ENCODE data around the gene TXN2. TPM values are rescaled to one million over a fixed set of nuclear protein-coding genes. Genes with fewer than 3 reads are reported as not detected.

TXN2 gene
- total RNA-seq, 1 donor = 17.4 TPM

DNA sequence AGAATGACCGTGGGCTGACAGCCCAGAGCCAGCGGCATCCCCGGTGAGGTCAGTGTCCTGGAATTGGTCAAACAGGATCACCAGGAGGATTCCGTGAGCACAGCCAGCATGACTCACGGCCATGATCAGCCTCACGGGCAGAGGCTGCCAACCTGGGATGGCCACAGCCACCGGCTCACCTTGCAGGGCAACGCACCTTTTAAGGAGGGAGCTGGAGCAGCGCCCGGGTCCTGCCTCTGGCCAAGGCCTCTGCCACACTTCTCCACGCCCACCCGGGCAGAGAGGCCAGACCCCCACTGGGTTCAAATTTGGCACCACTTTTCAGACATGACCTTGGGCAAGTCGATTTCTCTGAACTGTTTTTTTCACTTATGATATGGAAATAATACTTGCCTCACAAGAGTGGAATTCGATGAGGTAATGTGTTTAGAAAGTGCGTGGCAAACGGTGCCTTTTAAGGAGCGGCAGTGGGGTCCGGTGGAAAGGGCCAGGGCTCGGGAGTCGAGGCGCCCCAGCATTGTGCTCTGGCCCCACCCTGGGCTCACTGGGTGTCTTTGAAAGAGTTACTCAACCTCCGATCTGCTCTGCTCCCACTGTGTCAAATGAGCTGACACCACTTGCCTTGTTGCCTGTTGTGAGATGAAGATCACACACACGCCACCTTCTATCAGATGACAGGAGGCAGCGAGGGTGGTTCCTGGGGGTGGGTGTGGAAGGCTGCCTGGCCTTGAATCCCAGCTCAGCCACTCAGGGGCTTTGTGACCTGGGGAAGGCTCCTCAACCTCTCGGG lies 16.0 kb downstream of the TXN2 start:
- TF ChIP-seq, protein P1, sequence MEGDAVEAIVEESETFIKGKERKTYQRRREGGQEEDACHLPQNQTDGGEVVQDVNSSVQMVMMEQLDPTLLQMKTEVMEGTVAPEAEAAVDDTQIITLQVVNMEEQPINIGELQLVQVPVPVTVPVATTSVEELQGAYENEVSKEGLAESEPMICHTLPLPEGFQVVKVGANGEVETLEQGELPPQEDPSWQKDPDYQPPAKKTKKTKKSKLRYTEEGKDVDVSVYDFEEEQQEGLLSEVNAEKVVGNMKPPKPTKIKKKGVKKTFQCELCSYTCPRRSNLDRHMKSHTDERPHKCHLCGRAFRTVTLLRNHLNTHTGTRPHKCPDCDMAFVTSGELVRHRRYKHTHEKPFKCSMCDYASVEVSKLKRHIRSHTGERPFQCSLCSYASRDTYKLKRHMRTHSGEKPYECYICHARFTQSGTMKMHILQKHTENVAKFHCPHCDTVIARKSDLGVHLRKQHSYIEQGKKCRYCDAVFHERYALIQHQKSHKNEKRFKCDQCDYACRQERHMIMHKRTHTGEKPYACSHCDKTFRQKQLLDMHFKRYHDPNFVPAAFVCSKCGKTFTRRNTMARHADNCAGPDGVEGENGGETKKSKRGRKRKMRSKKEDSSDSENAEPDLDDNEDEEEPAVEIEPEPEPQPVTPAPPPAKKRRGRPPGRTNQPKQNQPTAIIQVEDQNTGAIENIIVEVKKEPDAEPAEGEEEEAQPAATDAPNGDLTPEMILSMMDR (IDR thresholded peaks at IDR 0.05; ENCODE audit: extremely low read depth, low read depth, low read length) = no peak
- no peaks in the 10 kb centered on the region for H3K9me3 ChIP-seq (ENCODE audit: low read depth, low read length)
- H3K4me1 ChIP-seq (ENCODE audit: insufficient read depth, low read length) = peaks cover 61% of the 10 kb centered on the region
- no peaks in the 10 kb centered on the region for H4K20me1 ChIP-seq (ENCODE audit: insufficient read depth, low read length)
- H3K27me3 ChIP-seq (ENCODE audit: insufficient read depth, low read length) = no peaks in the 10 kb centered on the region
- peaks cover 14% of the 10 kb centered on the region for H3K79me2 ChIP-seq (ENCODE audit: insufficient read depth, low read length)
- DNase-seq (ENCODE audit: insufficient read length, low spot score, missing footprints) = peak; percentile 97
- H3K36me3 ChIP-seq (ENCODE audit: insufficient read depth, low read length) = no peaks in the 10 kb centered on the region
- H3K4me3 ChIP-seq (ENCODE audit: insufficient read depth, low read length) = peak overlapping the region; percentile 8
- peak overlapping the region; percentile 98 for H3K27ac ChIP-seq (ENCODE audit: low read depth, low read length)
- H3K4me2 ChIP-seq (ENCODE audit: insufficient read depth, low read length) = peak overlapping the region; percentile 24
- no peak overlapping the region for H2AFZ ChIP-seq (ENCODE audit: low read length)

DNA sequence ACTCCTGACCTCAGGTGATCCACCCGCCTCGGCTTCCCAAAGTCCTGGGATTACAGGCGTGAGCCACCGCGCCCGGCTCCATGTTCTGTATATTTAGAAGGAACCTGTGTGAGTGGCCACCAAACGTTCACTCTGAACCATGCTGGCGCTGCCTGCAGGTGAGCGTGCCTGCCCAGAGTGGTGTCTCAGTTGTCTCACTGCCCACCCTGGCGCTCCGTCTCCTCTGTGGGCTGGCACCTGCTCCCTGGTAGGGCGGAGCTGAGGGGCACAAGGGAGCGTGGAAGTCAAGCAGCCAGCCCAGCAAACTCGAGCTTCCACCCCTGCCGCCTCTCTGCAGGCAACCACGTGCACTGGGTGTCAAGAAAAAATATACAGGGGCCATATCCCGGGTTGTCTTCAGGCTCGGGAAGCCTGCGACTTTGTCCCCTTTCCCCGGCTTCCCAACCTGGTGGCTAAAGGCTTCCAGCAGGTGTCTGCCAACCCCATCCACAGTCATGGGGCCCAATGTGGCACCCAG lies 16.7 kb downstream of the TXN2 start:
- no peaks in the 10 kb centered on the region for H4K20me1 ChIP-seq (ENCODE audit: insufficient read depth, low read length)
- H3K4me1 ChIP-seq (ENCODE audit: insufficient read depth, low read length) = peaks cover 56% of the 10 kb centered on the region
- no peak overlapping the region for H2AFZ ChIP-seq (ENCODE audit: low read length)
- DNase-seq (ENCODE audit: insufficient read length, low spot score, missing footprints) = no peak
- H3K4me2 ChIP-seq (ENCODE audit: insufficient read depth, low read length) = peak overlapping the region; percentile 24
- no peaks in the 10 kb centered on the region for H3K36me3 ChIP-seq (ENCODE audit: insufficient read depth, low read length)
- H3K27me3 ChIP-seq (ENCODE audit: insufficient read depth, low read length) = no peaks in the 10 kb centered on the region
- H3K9me3 ChIP-seq (ENCODE audit: low read depth, low read length) = no peaks in the 10 kb centered on the region
- H3K79me2 ChIP-seq (ENCODE audit: insufficient read depth, low read length) = peaks cover 11% of the 10 kb centered on the region
- TF ChIP-seq, protein P1 (IDR thresholded peaks at IDR 0.05; ENCODE audit: extremely low read depth, low read depth, low read length) = no peak
- peak overlapping the region; percentile 98 for H3K27ac ChIP-seq (ENCODE audit: low read depth, low read length)
- no peak overlapping the region for H3K4me3 ChIP-seq (ENCODE audit: insufficient read depth, low read length)

DNA sequence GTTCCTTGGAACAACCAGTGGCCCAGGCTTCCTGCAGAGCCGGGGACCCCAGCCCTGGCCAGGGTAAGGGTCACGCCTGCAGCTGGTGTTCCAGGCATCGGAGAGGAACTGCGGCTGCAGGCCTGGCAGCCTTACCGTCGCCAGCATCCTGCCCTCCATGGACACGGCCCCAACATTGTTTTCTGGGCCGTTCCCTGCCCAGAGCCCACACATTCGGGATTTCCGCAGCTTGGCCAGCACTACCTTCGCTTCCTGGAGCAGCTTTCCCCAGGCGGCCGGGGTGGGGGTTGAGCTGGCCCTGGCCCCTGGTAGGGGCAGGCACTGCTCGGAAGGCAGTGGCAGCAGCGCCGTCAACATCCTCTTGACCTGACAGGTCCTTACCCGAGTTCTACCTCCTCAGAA lies 17.7 kb downstream of the TXN2 start:
- Histone ChIP-seq H3K27me3 (ENCODE audit: insufficient read depth, low read length) (no peaks in the 10 kb centered on the region), H3K36me3 (ENCODE audit: insufficient read depth, low read length) (no peaks in the 10 kb centered on the region), H3K27ac (ENCODE audit: low read depth, low read length) (no peak overlapping the region), H4K20me1 (ENCODE audit: insufficient read depth, low read length) (no peaks in the 10 kb centered on the region), H3K9me3 (ENCODE audit: low read depth, low read length) (no peaks in the 10 kb centered on the region), H3K4me2 (ENCODE audit: insufficient read depth, low read length) (no peak overlapping the region), H2AFZ (ENCODE audit: low read length) (no peak overlapping the region), H3K79me2 (ENCODE audit: insufficient read depth, low read length) (peaks cover 5% of the 10 kb centered on the region), H3K4me1 (ENCODE audit: insufficient read depth, low read length) (peaks cover 47% of the 10 kb centered on the region), H3K4me3 (ENCODE audit: insufficient read depth, low read length) (no peak overlapping the region)
- TF ChIP-seq, protein P1 (IDR thresholded peaks at IDR 0.05; ENCODE audit: extremely low read depth, low read depth, low read length) = no peak
- DNase-seq (ENCODE audit: insufficient read length, low spot score, missing footprints) = no peak

Measured in osteoblast (primary cell).